GM19452 (cell line): Measurements from ENCODE around the gene CAMTA1.
"Not testable (repeated sequence)": the region's sequence is repeated elsewhere in the genome, so short reads cannot be mapped to it uniquely, and the experiment has no call there.

Experiments
- ATAC-seq: cut with Tn5 transposase; IDR thresholded peaks from one replicate; pipeline ENCODE4 v1.9.1; 2021; ENCODE audit not compliant: unreplicated experiment

The CAMTA1 gene

GRCh38 chr1:7672864-7673263, 887.6 kb downstream of the CAMTA1 start:
- no peak for ATAC-seq

GRCh38 chr1:7674972-7675371, 889.7 kb downstream of the CAMTA1 start:
- no peak for ATAC-seq

GRCh38 chr1:7675431-7676273, 890.4 kb downstream of the CAMTA1 start:
- no peak for ATAC-seq

GRCh38 chr1:7676274-7676945, 891.2 kb downstream of the CAMTA1 start:
- ATAC-seq: no peak

GRCh38 chr1:7677111-7677510, 891.9 kb downstream of the CAMTA1 start:
- ATAC-seq: no peak

GRCh38 chr1:7677815-7678214, 892.6 kb downstream of the CAMTA1 start:
- ATAC-seq: no peak

GRCh38 chr1:7678491-7679158, 893.4 kb downstream of the CAMTA1 start:
- no peak for ATAC-seq

- ATAC-seq: no peak
Observed at GRCh38 chr1:7679159-7679872, 894.1 kb downstream of the CAMTA1 start.

- no peak for ATAC-seq
Observed at GRCh38 chr1:7679873-7680206, 894.6 kb downstream of the CAMTA1 start.

- ATAC-seq: no peak
Observed at GRCh38 chr1:7680207-7680954, 895.1 kb downstream of the CAMTA1 start.

GRCh38 chr1:7680955-7681268, 895.7 kb downstream of the CAMTA1 start:
- no peak for ATAC-seq

GRCh38 chr1:7681401-7681800, 896.1 kb downstream of the CAMTA1 start:
- ATAC-seq: no peak

- ATAC-seq: no peak
Observed at GRCh38 chr1:7683521-7683920, 898.3 kb downstream of the CAMTA1 start.

GRCh38 chr1:7684132-7684531, 898.9 kb downstream of the CAMTA1 start:
- ATAC-seq: no peak

- ATAC-seq: no peak
Observed at GRCh38 chr1:7684861-7685635, 899.8 kb downstream of the CAMTA1 start.

- no peak for ATAC-seq
Observed at GRCh38 chr1:7686301-7686850, 901.1 kb downstream of the CAMTA1 start.

GRCh38 chr1:7687411-7687810, 902.2 kb downstream of the CAMTA1 start:
- no peak for ATAC-seq

- ATAC-seq: no peak
Observed at GRCh38 chr1:7688659-7689058, 903.4 kb downstream of the CAMTA1 start.

- not testable (repeated sequence) for ATAC-seq
Observed at GRCh38 chr1:7689307-7689706, 904.1 kb downstream of the CAMTA1 start.

- ATAC-seq: no peak
Observed at GRCh38 chr1:7690076-7690475, 904.8 kb downstream of the CAMTA1 start.
